ENCODE measurements around the gene C5orf58. TPM values are rescaled to one million over a fixed set of nuclear protein-coding genes. Genes with fewer than 3 reads are reported as not detected.
"Not testable (repeated sequence)": the region's sequence is repeated elsewhere in the genome, so short reads cannot be mapped to it uniquely, and the experiment has no call there.

C5orf58 gene
- total RNA-seq, 1 donor from 2014 or later: not detected

GRCh38 chr5:170246126-170246870 lies 13.5 kb downstream of the C5orf58 start:
- no peak overlapping the region for H3K27ac Mint-ChIP-seq (ENCODE audit: unreplicated experiment)
- peaks cover 13% of the 10 kb centered on the region for H3K4me1 Mint-ChIP-seq
- DNase-seq (ENCODE audit: low read depth, low spot score): no peak
- no peak overlapping the region for H3K4me3 Mint-ChIP-seq
- H3K27me3 Mint-ChIP-seq (ENCODE audit: low read depth): peaks cover 3% of the 10 kb centered on the region
- no peaks in the 10 kb centered on the region for H3K9me3 Mint-ChIP-seq
- H3K36me3 Mint-ChIP-seq (ENCODE audit: low read depth): no peaks in the 10 kb centered on the region
- TF ChIP-seq CTCF (conservative IDR thresholded peaks at IDR 0.05): no peak

GRCh38 chr5:170247363-170247762 lies 14.6 kb downstream of the C5orf58 start:
- Mint-ChIP-seq H3K36me3 (ENCODE audit: low read depth) (no peaks in the 10 kb centered on the region), H3K27ac (ENCODE audit: unreplicated experiment) (no peak overlapping the region), H3K27me3 (ENCODE audit: low read depth) (peaks cover 6% of the 10 kb centered on the region), H3K4me1 (peaks cover 13% of the 10 kb centered on the region), H3K4me3 (no peak overlapping the region), H3K9me3 (no peaks in the 10 kb centered on the region)
- TF ChIP-seq CTCF (conservative IDR thresholded peaks at IDR 0.05): no peak
- DNase-seq (ENCODE audit: low read depth, low spot score): no peak

GRCh38 chr5:170248172-170248930 lies 15.6 kb downstream of the C5orf58 start:
- no peaks in the 10 kb centered on the region for H3K36me3 Mint-ChIP-seq (ENCODE audit: low read depth)
- peaks cover 6% of the 10 kb centered on the region for H3K27me3 Mint-ChIP-seq (ENCODE audit: low read depth)
- no peak for TF ChIP-seq CTCF (conservative IDR thresholded peaks at IDR 0.05)
- no peak overlapping the region for H3K27ac Mint-ChIP-seq (ENCODE audit: unreplicated experiment)
- no peaks in the 10 kb centered on the region for H3K9me3 Mint-ChIP-seq
- no peak for DNase-seq (ENCODE audit: low read depth, low spot score)
- no peak overlapping the region for H3K4me3 Mint-ChIP-seq
- peaks cover 13% of the 10 kb centered on the region for H3K4me1 Mint-ChIP-seq

GRCh38 chr5:170248931-170249227 lies 16.1 kb downstream of the C5orf58 start:
- not testable (repeated sequence) for DNase-seq (ENCODE audit: low read depth, low spot score); H3K27ac Mint-ChIP-seq (ENCODE audit: unreplicated experiment); H3K4me3 Mint-ChIP-seq; H3K36me3 Mint-ChIP-seq (ENCODE audit: low read depth); H3K27me3 Mint-ChIP-seq (ENCODE audit: low read depth); H3K9me3 Mint-ChIP-seq
- peaks cover 13% of the 10 kb centered on the region for H3K4me1 Mint-ChIP-seq

- H3K4me1 Mint-ChIP-seq: peaks cover 15% of the 10 kb centered on the region
- H3K4me3 Mint-ChIP-seq: no peak overlapping the region
- H3K36me3 Mint-ChIP-seq (ENCODE audit: low read depth): no peaks in the 10 kb centered on the region
- H3K27me3 Mint-ChIP-seq (ENCODE audit: low read depth): peaks cover 6% of the 10 kb centered on the region
- no peak overlapping the region for H3K27ac Mint-ChIP-seq (ENCODE audit: unreplicated experiment)
- DNase-seq (ENCODE audit: low read depth, low spot score): no peak
- H3K9me3 Mint-ChIP-seq: no peaks in the 10 kb centered on the region
- no peak for TF ChIP-seq CTCF (conservative IDR thresholded peaks at IDR 0.05)
Measured at GRCh38 chr5:170249355-170249754, 16.6 kb downstream of the C5orf58 start.

GRCh38 chr5:170250810-170251317 lies 18.1 kb downstream of the C5orf58 start:
- no peak for DNase-seq (ENCODE audit: low read depth, low spot score)
- no peak for TF ChIP-seq CTCF (conservative IDR thresholded peaks at IDR 0.05)
- Mint-ChIP-seq H3K9me3 (no peaks in the 10 kb centered on the region), H3K27ac (ENCODE audit: unreplicated experiment) (no peak overlapping the region), H3K4me1 (peaks cover 15% of the 10 kb centered on the region), H3K4me3 (no peak overlapping the region), H3K27me3 (ENCODE audit: low read depth) (peaks cover 6% of the 10 kb centered on the region), H3K36me3 (ENCODE audit: low read depth) (no peaks in the 10 kb centered on the region)

All from neural crest cell (in vitro differentiated cells).